ENCODE data around the gene HPGD. TPM values are rescaled to one million over a fixed set of nuclear protein-coding genes. Genes with fewer than 3 reads are reported as not detected.

HPGD gene
- 1.9 and 4.3 TPM in 2 replicates for total RNA-seq

DNA sequence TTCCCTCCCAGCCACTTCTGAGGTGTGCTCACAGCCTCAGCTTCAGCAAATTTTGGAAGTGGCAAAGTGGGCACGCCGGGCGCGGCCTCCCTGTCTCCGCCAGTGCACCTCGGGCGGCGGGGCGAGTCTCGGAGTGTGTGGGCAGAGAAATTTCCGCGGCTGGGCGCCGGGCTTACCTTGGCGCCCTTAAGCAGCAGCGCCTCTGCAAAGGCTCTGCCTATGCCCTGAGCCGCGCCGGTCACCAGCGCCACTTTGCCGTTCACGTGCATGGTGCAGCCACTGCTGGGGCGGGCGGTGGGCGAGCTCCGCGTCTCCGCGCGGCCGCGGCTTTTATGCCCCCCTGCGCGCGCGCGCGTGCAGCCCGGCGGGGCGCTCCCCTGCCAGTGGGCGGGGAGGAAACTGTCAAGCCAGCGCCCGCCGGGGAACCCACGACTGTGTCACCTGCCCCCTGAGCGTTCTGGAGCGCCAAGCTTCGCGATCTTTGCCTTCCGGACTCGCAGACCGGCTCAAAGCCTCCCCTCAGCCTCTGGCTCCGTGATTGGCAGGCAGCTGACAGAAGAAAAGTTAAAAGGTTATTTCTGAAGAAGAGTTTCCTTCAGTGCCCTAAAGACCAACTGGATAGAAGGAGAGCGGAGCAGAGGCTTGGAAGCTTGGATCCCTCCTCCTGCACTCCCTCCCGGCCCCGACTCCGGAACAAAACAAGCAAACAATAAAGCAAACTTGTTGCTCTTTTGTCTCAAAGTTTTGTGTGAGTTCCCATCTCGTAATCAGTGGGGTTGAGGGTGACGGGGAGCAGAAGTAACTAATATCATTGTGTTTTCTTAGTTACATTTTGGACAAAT is at the start of gene HPGD:
HPGD (minus strand) TSS at position 306 of the 842 bp plus-strand sequence; CDS start at position 269, 37 bp downstream.

Other genes with a start within 250 kb of the HPGD start
- gene FBXO8, start 238.8 kb downstream of the HPGD start, total RNA-seq, result 23.6 and 34.5 TPM in 2 replicates
- 8.0 and 17.5 TPM in 2 replicates for gene CEP44, start 238.6 kb downstream of the HPGD start, total RNA-seq